ENCODE measurements around the gene PTPRN2.
A peak's percentile ranks its signal among the peaks of the same experiment; 100 is the strongest.

PTPRN2 gene

GRCh38 chr7:157884461-157885062 lies 703.1 kb downstream of the PTPRN2 start:
- no peak for DNase-seq

GRCh38 chr7:157881048-157881771 lies 706.4 kb downstream of the PTPRN2 start:
- no peak for DNase-seq

- DNase-seq = no peak
These were observed 708.2 kb downstream of the PTPRN2 start for GRCh38 chr7:157879391-157879790.

GRCh38 chr7:157877298-157878090 lies 710.1 kb downstream of the PTPRN2 start:
- DNase-seq = no peak

GRCh38 chr7:157876469-157877285 lies 710.9 kb downstream of the PTPRN2 start:
- DNase-seq = no peak

- DNase-seq = peak; percentile 36 to 50
These were observed 712.1 kb downstream of the PTPRN2 start for GRCh38 chr7:157875230-157876179.

- DNase-seq = no peak
These were observed 712.8 kb downstream of the PTPRN2 start for GRCh38 chr7:157874870-157875229.

- no peak for DNase-seq
These were observed 713.3 kb downstream of the PTPRN2 start for GRCh38 chr7:157874208-157874816.

- no peak for DNase-seq
These were observed 714.0 kb downstream of the PTPRN2 start for GRCh38 chr7:157873664-157874063.

GRCh38 chr7:157873181-157873580 lies 714.4 kb downstream of the PTPRN2 start:
- DNase-seq = no peak

GRCh38 chr7:157872447-157872846 lies 715.2 kb downstream of the PTPRN2 start:
- no peak for DNase-seq

- no peak for DNase-seq
These were observed 715.9 kb downstream of the PTPRN2 start for GRCh38 chr7:157871681-157872080.

GRCh38 chr7:157870644-157871290 lies 716.9 kb downstream of the PTPRN2 start:
- no peak for DNase-seq

GRCh38 chr7:157869793-157870192 lies 717.8 kb downstream of the PTPRN2 start:
- DNase-seq = no peak

- DNase-seq = no peak
These were observed 719.8 kb downstream of the PTPRN2 start for GRCh38 chr7:157867685-157868305.

GRCh38 chr7:157866336-157866924 lies 721.2 kb downstream of the PTPRN2 start:
- no peak for DNase-seq

GRCh38 chr7:157865351-157866165 lies 722.1 kb downstream of the PTPRN2 start:
- DNase-seq = no peak

GRCh38 chr7:157864911-157865310 lies 722.7 kb downstream of the PTPRN2 start:
- DNase-seq = no peak
